ENCODE measurements around the gene SNAP91. TPM values are rescaled to one million over a fixed set of nuclear protein-coding genes. Genes with fewer than 3 reads are reported as not detected.

SNAP91 gene
- total and polyA plus RNA-seq, 9 of the 15 experiments (the other 6 are each of a cell fraction or from before 2014, with no cell fraction given): not detected

- ChIA-PET CTCF (ENCODE audit: low intra/inter-chr PET ratio) (no interaction called here), POLR2A (no interaction called here)
- no peak for TF ChIP-seq CREB3 (tag; conservative IDR thresholded peaks at IDR 0.05; ENCODE audit: low read depth)
- no peak for TF ChIP-seq HIVEP1 (CRISPR knock-in tag; IDR thresholded peaks at IDR 0.05)
- TF ChIP-seq ZBED1 (IDR thresholded peaks at IDR 0.05): no peak
- no peak for TF ChIP-seq SIRT6 (IDR thresholded peaks at IDR 0.05; ENCODE audit: low read depth, low read length)
- TF ChIP-seq DEAF1 (CRISPR knock-in tag; IDR thresholded peaks at IDR 0.05): no peak
- no peak overlapping the region for H2AFZ ChIP-seq (ENCODE audit: low read depth, low read length)
- intact Hi-C loops (cut with micrococcal nuclease): no loop called here
- no peak for ATAC-seq
- no peak overlapping the region for H3K27ac ChIP-seq (ENCODE audit: extremely low read depth, low read depth, low read length)
- FAIRE-seq: no peak
- WGBS (ENCODE audit: insufficient coverage, low coverage, missing lambda C conversion rate): 0% methylated on average over 6 of the region's 6 CpGs
- no peaks in the 10 kb centered on the region for H3K79me2 ChIP-seq (ENCODE audit: control insufficient read depth, insufficient read depth, low read length)
- no peak overlapping the region for H3K9ac ChIP-seq (ENCODE audit: insufficient read depth in 1 of 2, low read depth in 2 of 2, low read length in 2 of 2)
- no peaks in the 10 kb centered on the region for H3K9me3 ChIP-seq (replicated peaks; ENCODE audit: control insufficient read depth, insufficient read depth, low read depth, low read length)
- no peak overlapping the region for H3K4me2 ChIP-seq (ENCODE audit: insufficient read depth, low read length)
- H3K4me3 ChIP-seq: no peak overlapping the region
- in situ Hi-C loops (cut with MboI): no loop called here
- H3K27me3 ChIP-seq (ENCODE audit: control insufficient read depth in 2 of 2, insufficient read depth in 2 of 2, low read length in 2 of 2): no peaks in the 10 kb centered on the region
- no peaks in the 10 kb centered on the region for H3K36me3 ChIP-seq (ENCODE audit: control insufficient read depth, insufficient read depth, low read length)
- H3K4me1 ChIP-seq (replicated peaks in 1 of 2; ENCODE audit: control insufficient read depth in 2 of 2, insufficient read depth in 2 of 2, low read length in 2 of 2): no peaks in the 10 kb centered on the region
- H4K20me1 ChIP-seq (replicated peaks; ENCODE audit: control insufficient read depth, insufficient read depth, low read length): no peaks in the 10 kb centered on the region
- DNase-seq (ENCODE audit: extremely low read depth in 1 of 4, low spot score in 3 of 4): no peak
- no peaks in the 10 kb centered on the region for H3K9me1 ChIP-seq (ENCODE audit: control insufficient read depth, insufficient read depth, low read length)
- BruUV-seq (replicated peaks): no TSS peak
Observed at GRCh38 chr6:83574783-83575182, 134.1 kb downstream of the SNAP91 start.

All from K562 (cell line).